ENCODE data around the gene COL17A1. TPM values are rescaled to one million over a fixed set of nuclear protein-coding genes. Genes with fewer than 3 reads are reported as not detected.

COL17A1 gene
- total and polyA plus RNA-seq, 2 experiments from 2014 or later, result 1.1 to 1.3 TPM

DNA sequence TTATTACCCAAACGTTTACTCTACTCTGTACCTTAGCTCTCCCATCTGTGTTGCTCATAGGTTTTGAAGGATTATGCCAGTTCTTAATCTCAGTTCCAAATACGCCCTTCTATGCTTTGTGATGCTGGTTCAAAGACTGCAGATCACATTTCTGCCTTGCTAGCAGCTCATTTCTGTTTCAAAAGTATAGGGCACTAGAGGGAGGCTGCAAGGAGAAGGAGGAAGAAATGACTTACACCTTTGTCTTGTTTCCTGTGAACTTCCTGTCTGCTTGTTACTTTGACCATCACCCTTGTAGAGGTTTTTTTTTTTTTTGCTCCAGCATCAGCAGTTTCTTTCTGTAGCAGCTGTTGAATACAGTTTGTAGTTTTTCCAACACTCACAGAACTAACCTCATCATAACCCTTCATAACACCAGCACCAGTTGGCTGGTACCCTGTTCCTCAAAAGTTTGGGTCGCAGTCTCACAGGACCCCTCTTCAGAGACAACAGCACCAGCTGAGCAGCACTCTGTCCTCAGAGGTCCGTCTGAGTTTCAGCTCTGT lies 102.2 kb downstream of the COL17A1 start:
- Histone ChIP-seq H3K27ac (ENCODE audit: low read depth) (peak overlapping the region; percentile 33; the same call in 1 of the 2 replicates), H3K36me3 (ENCODE audit: insufficient read depth) (no peaks in the 10 kb centered on the region), H3K79me2 (replicated peaks; ENCODE audit: insufficient read depth) (peaks cover 20% of the 10 kb centered on the region; the same call in 1 of the 2 replicates), H3K4me1 (ENCODE audit: insufficient read depth) (peaks cover 10% of the 10 kb centered on the region), H2AFZ (no peak overlapping the region), H3K4me3 (no peak overlapping the region), H3K9me2 (ENCODE audit: insufficient read depth) (no peaks in the 10 kb centered on the region), H3F3A (replicated peaks; ENCODE audit: low read depth) (no peaks in the 10 kb centered on the region), H4K20me1 (replicated peaks; ENCODE audit: insufficient read depth) (0 out of 2 replicates have a peak, but pooled peaks cover 4% of the 10 kb centered on the region), H3K4me2 (no peak overlapping the region), H3K27me3 (ENCODE audit: insufficient read depth) (no peaks in the 10 kb centered on the region)
- Mint-ChIP-seq H3K4me3 (no peak overlapping the region; the same call in 2 of the 3 replicates), H3K9me3 (no peaks in the 10 kb centered on the region), H3K4me1 (peaks cover 13% of the 10 kb centered on the region), H3K36me3 (ENCODE audit: low read depth) (no peaks in the 10 kb centered on the region), H3K27me3 (ENCODE audit: insufficient read depth, low read depth, poor library complexity) (no peaks in the 10 kb centered on the region), H3K27ac (no peak overlapping the region; the same call in 1 of the 2 replicates)
- peak; percentile 7 for DNase-seq (ENCODE audit: low spot score)
- TF ChIP-seq STAT1 (IDR thresholded peaks at IDR 0.05; ENCODE audit: unreplicated experiment) (no peak), JUNB (IDR thresholded peaks at IDR 0.05; ENCODE audit: unreplicated experiment) (no peak), POLR2AphosphoS5 (IDR thresholded peaks at IDR 0.05; ENCODE audit: low read depth) (no peak), CREB1 (CRISPR knock-in tag; IDR thresholded peaks at IDR 0.05; ENCODE audit: low read depth) (no peak), EZH2phosphoT487 (IDR thresholded peaks at IDR 0.05; ENCODE audit: unreplicated experiment) (no peak), NANOG (IDR thresholded peaks at IDR 0.05; ENCODE audit: borderline replicate concordance) (no peak), EZH2 (IDR thresholded peaks at IDR 0.05; ENCODE audit: low read depth, unreplicated experiment) (no peak), ZNF114 (CRISPR knock-in tag; IDR thresholded peaks at IDR 0.05) (no peak), ZNF331 (CRISPR knock-in tag; IDR thresholded peaks at IDR 0.05; ENCODE audit: low read depth) (no peak)
- TF ChIP-seq, protein P1, sequence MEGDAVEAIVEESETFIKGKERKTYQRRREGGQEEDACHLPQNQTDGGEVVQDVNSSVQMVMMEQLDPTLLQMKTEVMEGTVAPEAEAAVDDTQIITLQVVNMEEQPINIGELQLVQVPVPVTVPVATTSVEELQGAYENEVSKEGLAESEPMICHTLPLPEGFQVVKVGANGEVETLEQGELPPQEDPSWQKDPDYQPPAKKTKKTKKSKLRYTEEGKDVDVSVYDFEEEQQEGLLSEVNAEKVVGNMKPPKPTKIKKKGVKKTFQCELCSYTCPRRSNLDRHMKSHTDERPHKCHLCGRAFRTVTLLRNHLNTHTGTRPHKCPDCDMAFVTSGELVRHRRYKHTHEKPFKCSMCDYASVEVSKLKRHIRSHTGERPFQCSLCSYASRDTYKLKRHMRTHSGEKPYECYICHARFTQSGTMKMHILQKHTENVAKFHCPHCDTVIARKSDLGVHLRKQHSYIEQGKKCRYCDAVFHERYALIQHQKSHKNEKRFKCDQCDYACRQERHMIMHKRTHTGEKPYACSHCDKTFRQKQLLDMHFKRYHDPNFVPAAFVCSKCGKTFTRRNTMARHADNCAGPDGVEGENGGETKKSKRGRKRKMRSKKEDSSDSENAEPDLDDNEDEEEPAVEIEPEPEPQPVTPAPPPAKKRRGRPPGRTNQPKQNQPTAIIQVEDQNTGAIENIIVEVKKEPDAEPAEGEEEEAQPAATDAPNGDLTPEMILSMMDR (conservative IDR thresholded peaks at IDR 0.05; ENCODE audit: low read depth in 2 of 2), result no peak
- TF ChIP-seq, protein P2, sequence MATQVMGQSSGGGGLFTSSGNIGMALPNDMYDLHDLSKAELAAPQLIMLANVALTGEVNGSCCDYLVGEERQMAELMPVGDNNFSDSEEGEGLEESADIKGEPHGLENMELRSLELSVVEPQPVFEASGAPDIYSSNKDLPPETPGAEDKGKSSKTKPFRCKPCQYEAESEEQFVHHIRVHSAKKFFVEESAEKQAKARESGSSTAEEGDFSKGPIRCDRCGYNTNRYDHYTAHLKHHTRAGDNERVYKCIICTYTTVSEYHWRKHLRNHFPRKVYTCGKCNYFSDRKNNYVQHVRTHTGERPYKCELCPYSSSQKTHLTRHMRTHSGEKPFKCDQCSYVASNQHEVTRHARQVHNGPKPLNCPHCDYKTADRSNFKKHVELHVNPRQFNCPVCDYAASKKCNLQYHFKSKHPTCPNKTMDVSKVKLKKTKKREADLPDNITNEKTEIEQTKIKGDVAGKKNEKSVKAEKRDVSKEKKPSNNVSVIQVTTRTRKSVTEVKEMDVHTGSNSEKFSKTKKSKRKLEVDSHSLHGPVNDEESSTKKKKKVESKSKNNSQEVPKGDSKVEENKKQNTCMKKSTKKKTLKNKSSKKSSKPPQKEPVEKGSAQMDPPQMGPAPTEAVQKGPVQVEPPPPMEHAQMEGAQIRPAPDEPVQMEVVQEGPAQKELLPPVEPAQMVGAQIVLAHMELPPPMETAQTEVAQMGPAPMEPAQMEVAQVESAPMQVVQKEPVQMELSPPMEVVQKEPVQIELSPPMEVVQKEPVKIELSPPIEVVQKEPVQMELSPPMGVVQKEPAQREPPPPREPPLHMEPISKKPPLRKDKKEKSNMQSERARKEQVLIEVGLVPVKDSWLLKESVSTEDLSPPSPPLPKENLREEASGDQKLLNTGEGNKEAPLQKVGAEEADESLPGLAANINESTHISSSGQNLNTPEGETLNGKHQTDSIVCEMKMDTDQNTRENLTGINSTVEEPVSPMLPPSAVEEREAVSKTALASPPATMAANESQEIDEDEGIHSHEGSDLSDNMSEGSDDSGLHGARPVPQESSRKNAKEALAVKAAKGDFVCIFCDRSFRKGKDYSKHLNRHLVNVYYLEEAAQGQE (IDR thresholded peaks at IDR 0.05; ENCODE audit: unreplicated experiment), result no peak
- TF ChIP-seq, protein P3, sequence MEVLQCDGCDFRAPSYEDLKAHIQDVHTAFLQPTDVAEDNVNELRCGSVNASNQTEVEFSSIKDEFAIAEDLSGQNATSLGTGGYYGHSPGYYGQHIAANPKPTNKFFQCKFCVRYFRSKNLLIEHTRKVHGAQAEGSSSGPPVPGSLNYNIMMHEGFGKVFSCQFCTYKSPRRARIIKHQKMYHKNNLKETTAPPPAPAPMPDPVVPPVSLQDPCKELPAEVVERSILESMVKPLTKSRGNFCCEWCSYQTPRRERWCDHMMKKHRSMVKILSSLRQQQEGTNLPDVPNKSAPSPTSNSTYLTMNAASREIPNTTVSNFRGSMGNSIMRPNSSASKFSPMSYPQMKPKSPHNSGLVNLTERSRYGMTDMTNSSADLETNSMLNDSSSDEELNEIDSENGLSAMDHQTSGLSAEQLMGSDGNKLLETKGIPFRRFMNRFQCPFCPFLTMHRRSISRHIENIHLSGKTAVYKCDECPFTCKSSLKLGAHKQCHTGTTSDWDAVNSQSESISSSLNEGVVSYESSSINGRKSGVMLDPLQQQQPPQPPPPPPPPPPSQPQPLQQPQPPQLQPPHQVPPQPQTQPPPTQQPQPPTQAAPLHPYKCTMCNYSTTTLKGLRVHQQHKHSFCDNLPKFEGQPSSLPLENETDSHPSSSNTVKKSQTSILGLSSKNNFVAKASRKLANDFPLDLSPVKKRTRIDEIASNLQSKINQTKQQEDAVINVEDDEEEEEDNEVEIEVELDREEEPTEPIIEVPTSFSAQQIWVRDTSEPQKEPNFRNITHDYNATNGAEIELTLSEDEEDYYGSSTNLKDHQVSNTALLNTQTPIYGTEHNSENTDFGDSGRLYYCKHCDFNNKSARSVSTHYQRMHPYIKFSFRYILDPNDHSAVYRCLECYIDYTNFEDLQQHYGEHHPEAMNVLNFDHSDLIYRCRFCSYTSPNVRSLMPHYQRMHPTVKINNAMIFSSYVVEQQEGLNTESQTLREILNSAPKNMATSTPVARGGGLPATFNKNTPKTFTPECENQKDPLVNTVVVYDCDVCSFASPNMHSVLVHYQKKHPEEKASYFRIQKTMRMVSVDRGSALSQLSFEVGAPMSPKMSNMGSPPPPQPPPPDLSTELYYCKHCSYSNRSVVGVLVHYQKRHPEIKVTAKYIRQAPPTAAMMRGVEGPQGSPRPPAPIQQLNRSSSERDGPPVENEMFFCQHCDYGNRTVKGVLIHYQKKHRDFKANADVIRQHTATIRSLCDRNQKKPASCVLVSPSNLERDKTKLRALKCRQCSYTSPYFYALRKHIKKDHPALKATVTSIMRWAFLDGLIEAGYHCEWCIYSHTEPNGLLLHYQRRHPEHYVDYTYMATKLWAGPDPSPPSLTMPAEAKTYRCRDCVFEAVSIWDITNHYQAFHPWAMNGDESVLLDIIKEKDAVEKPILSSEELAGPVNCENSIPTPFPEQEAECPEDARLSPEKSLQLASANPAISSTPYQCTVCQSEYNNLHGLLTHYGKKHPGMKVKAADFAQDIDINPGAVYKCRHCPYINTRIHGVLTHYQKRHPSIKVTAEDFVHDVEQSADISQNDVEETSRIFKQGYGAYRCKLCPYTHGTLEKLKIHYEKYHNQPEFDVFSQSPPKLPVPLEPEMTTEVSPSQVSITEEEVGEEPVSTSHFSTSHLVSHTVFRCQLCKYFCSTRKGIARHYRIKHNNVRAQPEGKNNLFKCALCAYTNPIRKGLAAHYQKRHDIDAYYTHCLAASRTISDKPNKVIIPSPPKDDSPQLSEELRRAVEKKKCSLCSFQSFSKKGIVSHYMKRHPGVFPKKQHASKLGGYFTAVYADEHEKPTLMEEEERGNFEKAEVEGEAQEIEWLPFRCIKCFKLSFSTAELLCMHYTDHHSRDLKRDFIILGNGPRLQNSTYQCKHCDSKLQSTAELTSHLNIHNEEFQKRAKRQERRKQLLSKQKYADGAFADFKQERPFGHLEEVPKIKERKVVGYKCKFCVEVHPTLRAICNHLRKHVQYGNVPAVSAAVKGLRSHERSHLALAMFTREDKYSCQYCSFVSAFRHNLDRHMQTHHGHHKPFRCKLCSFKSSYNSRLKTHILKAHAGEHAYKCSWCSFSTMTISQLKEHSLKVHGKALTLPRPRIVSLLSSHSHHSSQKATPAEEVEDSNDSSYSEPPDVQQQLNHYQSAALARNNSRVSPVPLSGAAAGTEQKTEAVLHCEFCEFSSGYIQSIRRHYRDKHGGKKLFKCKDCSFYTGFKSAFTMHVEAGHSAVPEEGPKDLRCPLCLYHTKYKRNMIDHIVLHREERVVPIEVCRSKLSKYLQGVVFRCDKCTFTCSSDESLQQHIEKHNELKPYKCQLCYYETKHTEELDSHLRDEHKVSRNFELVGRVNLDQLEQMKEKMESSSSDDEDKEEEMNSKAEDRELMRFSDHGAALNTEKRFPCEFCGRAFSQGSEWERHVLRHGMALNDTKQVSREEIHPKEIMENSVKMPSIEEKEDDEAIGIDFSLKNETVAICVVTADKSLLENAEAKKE (CRISPR knock-in tag; IDR thresholded peaks at IDR 0.05), result no peak
- TF ChIP-seq, protein P4, sequence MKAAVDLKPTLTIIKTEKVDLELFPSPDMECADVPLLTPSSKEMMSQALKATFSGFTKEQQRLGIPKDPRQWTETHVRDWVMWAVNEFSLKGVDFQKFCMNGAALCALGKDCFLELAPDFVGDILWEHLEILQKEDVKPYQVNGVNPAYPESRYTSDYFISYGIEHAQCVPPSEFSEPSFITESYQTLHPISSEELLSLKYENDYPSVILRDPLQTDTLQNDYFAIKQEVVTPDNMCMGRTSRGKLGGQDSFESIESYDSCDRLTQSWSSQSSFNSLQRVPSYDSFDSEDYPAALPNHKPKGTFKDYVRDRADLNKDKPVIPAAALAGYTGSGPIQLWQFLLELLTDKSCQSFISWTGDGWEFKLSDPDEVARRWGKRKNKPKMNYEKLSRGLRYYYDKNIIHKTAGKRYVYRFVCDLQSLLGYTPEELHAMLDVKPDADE (IDR thresholded peaks at IDR 0.05), result no peak
- ATAC-seq, result no peak
